BLaER1 (cell line): ENCODE measurements around the gene SAMD11.

ENCODE experiments used
- H3K27ac ChIP-seq: shearing (Covaris generic); formaldehyde crosslinking; 2 replicates; pipeline ENCODE4 v1.8.1; 2022
- H3K27me3 ChIP-seq: shearing (Covaris generic); formaldehyde crosslinking; 2 replicates; pipeline ENCODE4 v1.8.1; 2022
- H3K36me3 ChIP-seq: shearing (Covaris generic); formaldehyde crosslinking; 2 replicates; pipeline ENCODE4 v1.8.1; 2022
- H3K4me1 ChIP-seq: shearing (Covaris generic); formaldehyde crosslinking; 2 replicates; pipeline ENCODE4 v1.8.1; 2022
- H3K4me2 ChIP-seq: shearing (Covaris generic); formaldehyde crosslinking; 2 replicates; pipeline ENCODE4 v1.8.1; 2022
- H3K4me3 ChIP-seq: shearing (Covaris generic); formaldehyde crosslinking; 2 replicates; pipeline ENCODE4 v1.8.1; 2022
- H3K9ac ChIP-seq: shearing (Covaris generic); formaldehyde crosslinking; 2 replicates; pipeline ENCODE4 v1.8.1; 2022
- H3K9me3 ChIP-seq: shearing (Covaris generic); formaldehyde crosslinking; 2 replicates; pipeline ENCODE4 v1.8.1; 2022
- H4K20me1 ChIP-seq: shearing (Covaris generic); formaldehyde crosslinking; 2 replicates; pipeline ENCODE4 v1.8.1; 2022
- Cebpa-rat ChIP-seq: shearing (Covaris generic); IDR thresholded peaks from 2 replicates; pipeline ENCODE4 v1.8.1; 2022

The SAMD11 gene

GRCh38 chr1:911875-912739 is 11.6 kb upstream of the SAMD11 start:
- H3K27ac ChIP-seq, result peak overlapping the region; percentile 76
- no peaks in the 10 kb centered on the region for H3K27me3 ChIP-seq
- no peaks in the 10 kb centered on the region; the same call in 1 of the 2 replicates for H4K20me1 ChIP-seq
- TF ChIP-seq Cebpa-rat, result no peak
- peak overlapping the region; percentile 59; the same call in 1 of the 2 replicates for H3K4me3 ChIP-seq
- peak overlapping the region; percentile 68; the same call in 1 of the 2 replicates for H3K9ac ChIP-seq
- no peaks in the 10 kb centered on the region for H3K9me3 ChIP-seq
- peak overlapping the region; percentile 93 for H3K4me2 ChIP-seq
- H3K4me1 ChIP-seq, result peaks cover 83% of the 10 kb centered on the region
- no peaks in the 10 kb centered on the region for H3K36me3 ChIP-seq

GRCh38 chr1:912740-913301 is 10.9 kb upstream of the SAMD11 start:
- Histone ChIP-seq H3K36me3 (no peaks in the 10 kb centered on the region), H3K9me3 (no peaks in the 10 kb centered on the region), H3K27ac (peak overlapping the region; percentile 76), H3K4me3 (no peak overlapping the region; the same call in 1 of the 2 replicates), H3K4me2 (peak overlapping the region; percentile 93), H3K9ac (peak overlapping the region; percentile 68; the same call in 1 of the 2 replicates), H3K4me1 (peaks cover 83% of the 10 kb centered on the region), H4K20me1 (no peaks in the 10 kb centered on the region; the same call in 1 of the 2 replicates), H3K27me3 (no peaks in the 10 kb centered on the region)
- TF ChIP-seq Cebpa-rat, result no peak

GRCh38 chr1:913491-914130 is 10.1 kb upstream of the SAMD11 start:
- no peaks in the 10 kb centered on the region; the same call in 1 of the 2 replicates for H4K20me1 ChIP-seq

GRCh38 chr1:914131-914890 is 9.4 kb upstream of the SAMD11 start:
- H4K20me1 ChIP-seq, result no peaks in the 10 kb centered on the region; the same call in 1 of the 2 replicates
- no peaks in the 10 kb centered on the region for H3K9me3 ChIP-seq
- H3K36me3 ChIP-seq, result no peaks in the 10 kb centered on the region
- peak overlapping the region; percentile 76; the same call in 1 of the 2 replicates for H3K27ac ChIP-seq
- TF ChIP-seq Cebpa-rat, result no peak
- H3K9ac ChIP-seq, result peak overlapping the region; percentile 36; the same call in 1 of the 2 replicates
- H3K4me2 ChIP-seq, result peak overlapping the region; percentile 93
- no peak overlapping the region for H3K4me3 ChIP-seq
- no peaks in the 10 kb centered on the region for H3K27me3 ChIP-seq
- peaks cover 94% of the 10 kb centered on the region for H3K4me1 ChIP-seq

More at GRCh38 chr1:913491-914130, 10.1 kb upstream of the SAMD11 start:
- no peaks in the 10 kb centered on the region for H3K27me3 ChIP-seq
- peaks cover 87% of the 10 kb centered on the region for H3K4me1 ChIP-seq
- peak overlapping the region; percentile 93 for H3K4me2 ChIP-seq
- no peaks in the 10 kb centered on the region for H3K9me3 ChIP-seq
- H3K4me3 ChIP-seq, result no peak overlapping the region
- 0 out of 2 replicates have a peak overlapping the region, but pooled peaks have one; percentile 1 for H3K9ac ChIP-seq
- H3K27ac ChIP-seq, result peak overlapping the region; percentile 76
- no peaks in the 10 kb centered on the region for H3K36me3 ChIP-seq
- TF ChIP-seq Cebpa-rat, result no peak

GRCh38 chr1:914891-915280 is 8.8 kb upstream of the SAMD11 start:
- Histone ChIP-seq H3K9me3 (no peaks in the 10 kb centered on the region), H3K27ac (peak overlapping the region; percentile 50), H3K4me1 (peaks cover 99% of the 10 kb centered on the region), H3K4me2 (peak overlapping the region; percentile 93), H4K20me1 (no peaks in the 10 kb centered on the region; the same call in 1 of the 2 replicates), H3K4me3 (no peak overlapping the region), H3K36me3 (no peaks in the 10 kb centered on the region), H3K9ac (peak overlapping the region; percentile 36; the same call in 1 of the 2 replicates), H3K27me3 (no peaks in the 10 kb centered on the region)
- no peak for TF ChIP-seq Cebpa-rat

GRCh38 chr1:915295-916172 is 8.2 kb upstream of the SAMD11 start:
- peak overlapping the region; percentile 93 for H3K4me2 ChIP-seq
- H3K36me3 ChIP-seq, result no peaks in the 10 kb centered on the region
- H3K27ac ChIP-seq, result peak overlapping the region; percentile 50
- TF ChIP-seq Cebpa-rat, result no peak
- H3K9ac ChIP-seq, result no peak overlapping the region
- no peaks in the 10 kb centered on the region; the same call in 1 of the 2 replicates for H4K20me1 ChIP-seq
- peaks cover 100% of the 10 kb centered on the region for H3K4me1 ChIP-seq
- H3K9me3 ChIP-seq, result no peaks in the 10 kb centered on the region
- no peaks in the 10 kb centered on the region for H3K27me3 ChIP-seq
- H3K4me3 ChIP-seq, result no peak overlapping the region

- H3K9ac ChIP-seq, result 0 out of 2 replicates have a peak overlapping the region, but pooled peaks have one; percentile 7
- no peak overlapping the region for H3K27ac ChIP-seq
- H3K9me3 ChIP-seq, result no peaks in the 10 kb centered on the region
- no peak overlapping the region for H3K4me3 ChIP-seq
- H3K36me3 ChIP-seq, result no peaks in the 10 kb centered on the region
- no peaks in the 10 kb centered on the region for H4K20me1 ChIP-seq
- H3K4me2 ChIP-seq, result peak overlapping the region; percentile 100
- peaks cover 100% of the 10 kb centered on the region for H3K4me1 ChIP-seq
- H3K27me3 ChIP-seq, result 0 out of 2 replicates have a peak, but pooled peaks cover under 1% of the 10 kb centered on the region
- no peak for TF ChIP-seq Cebpa-rat
Measured at GRCh38 chr1:916173-917075, 7.3 kb upstream of the SAMD11 start.
